HG02763 (cell line): ENCODE measurements around the gene LRRC51.

Source experiments
- ATAC-seq: cut with Tn5 transposase; IDR thresholded peaks from one replicate; pipeline ENCODE4 v1.9.1; 2021; ENCODE audit warnings: mild to moderate bottlenecking, moderate library complexity; ENCODE audit not compliant: unreplicated experiment

LRRC51 gene

GRCh38 chr11:72069787-72070251 is 10.8 kb upstream of the LRRC51 start:
- no peak for ATAC-seq

GRCh38 chr11:72070491-72070890 is 10.2 kb upstream of the LRRC51 start:
- no peak for ATAC-seq

- no peak for ATAC-seq
Measured at GRCh38 chr11:72072348-72072747, 8.3 kb upstream of the LRRC51 start.

GRCh38 chr11:72075109-72075508 is 5.5 kb upstream of the LRRC51 start:
- no peak for ATAC-seq

- no peak for ATAC-seq
Measured at GRCh38 chr11:72075756-72076155, 4.9 kb upstream of the LRRC51 start.

- ATAC-seq: no peak
Measured at GRCh38 chr11:72078477-72078876, 2.2 kb upstream of the LRRC51 start.

- ATAC-seq: no peak
Measured at GRCh38 chr11:72079819-72080325, 778 bp upstream of the LRRC51 start.

- no peak for ATAC-seq
Measured at GRCh38 chr11:72081184-72081644, 564 bp downstream of the LRRC51 start.

GRCh38 chr11:72081821-72082453 is 1.3 kb downstream of the LRRC51 start:
- ATAC-seq: no peak

- ATAC-seq: no peak
Measured at GRCh38 chr11:72083414-72083813, 2.8 kb downstream of the LRRC51 start.

GRCh38 chr11:72084076-72084475 is 3.4 kb downstream of the LRRC51 start:
- ATAC-seq: no peak

- no peak for ATAC-seq
Measured at GRCh38 chr11:72084965-72085364, 4.3 kb downstream of the LRRC51 start.

GRCh38 chr11:72085621-72086351 is 5.1 kb downstream of the LRRC51 start:
- no peak for ATAC-seq

GRCh38 chr11:72088076-72088808 is 7.6 kb downstream of the LRRC51 start:
- ATAC-seq: no peak

- no peak for ATAC-seq
Measured at GRCh38 chr11:72091292-72091691, 10.6 kb downstream of the LRRC51 start.

- ATAC-seq: no peak
Measured at GRCh38 chr11:72098741-72099140, 18.1 kb downstream of the LRRC51 start.

GRCh38 chr11:72100009-72100408 is 19.4 kb downstream of the LRRC51 start:
- no peak for ATAC-seq

GRCh38 chr11:72100462-72100861 is 19.8 kb downstream of the LRRC51 start:
- no peak for ATAC-seq

- no peak for ATAC-seq
Measured at GRCh38 chr11:72102162-72102561, 21.5 kb downstream of the LRRC51 start.

- ATAC-seq: no peak
Measured at GRCh38 chr11:72102631-72102945, 21.9 kb downstream of the LRRC51 start.

- peak; percentile 86 for ATAC-seq
Measured at GRCh38 chr11:72102946-72103753, 22.5 kb downstream of the LRRC51 start, which contains the start of gene LAMTOR1. Gene LAMTOR1, minus strand, starts transcription at chr11:72103297. Its CDS starts 73 bp downstream, at chr11:72103224.
